ENCODE data around the gene MPPE1.

Gene MPPE1

GRCh38 chr18:11872479-11873136 lies 35.5 kb downstream of the MPPE1 start:
- H2AFZ ChIP-seq (ENCODE audit: low read length), result no peak overlapping the region
- no peaks in the 10 kb centered on the region; the same call in 1 of the 2 replicates for H3K27me3 ChIP-seq (ENCODE audit: insufficient read depth, low read length)
- no peak overlapping the region for H3K27ac ChIP-seq (ENCODE audit: low read depth, low read length, poor library complexity, severe bottlenecking)
- H3K4me3 ChIP-seq (ENCODE audit: low read depth, low read length, poor library complexity, severe bottlenecking), result no peak overlapping the region
- TF ChIP-seq EZH2 (IDR thresholded peaks at IDR 0.05; ENCODE audit: borderline replicate concordance, low read length), result no peak
- TF ChIP-seq CTCF (IDR thresholded peaks at IDR 0.05; ENCODE audit: low read length), result peak; percentile 70
- H3K36me3 ChIP-seq (ENCODE audit: insufficient read depth, low read length), result no peaks in the 10 kb centered on the region
- peaks cover 4% of the 10 kb centered on the region for H3K4me1 ChIP-seq (ENCODE audit: insufficient read depth, low read length, severe bottlenecking)
- H3K9me3 ChIP-seq (ENCODE audit: low read length), result peaks cover 3% of the 10 kb centered on the region; the same call in 1 of the 2 replicates
- no peaks in the 10 kb centered on the region for H3K79me2 ChIP-seq (ENCODE audit: insufficient read depth, low read length)
- no peaks in the 10 kb centered on the region for H4K20me1 ChIP-seq (ENCODE audit: insufficient read depth, low read length)
- no peaks in the 10 kb centered on the region for H3K9me2 ChIP-seq (ENCODE audit: low read depth, low read length)
- H3F3A ChIP-seq (ENCODE audit: insufficient read depth, low read length), result no peaks in the 10 kb centered on the region
- H3K9ac ChIP-seq (ENCODE audit: low read length), result no peak overlapping the region
- H3K4me2 ChIP-seq (ENCODE audit: low read length), result no peak overlapping the region

GRCh38 chr18:11871501-11871900 lies 36.6 kb downstream of the MPPE1 start:
- Histone ChIP-seq H3K4me3 (ENCODE audit: low read depth, low read length, poor library complexity, severe bottlenecking) (no peak overlapping the region), H3K4me2 (ENCODE audit: low read length) (no peak overlapping the region), H3F3A (ENCODE audit: insufficient read depth, low read length) (no peaks in the 10 kb centered on the region), H3K27me3 (ENCODE audit: insufficient read depth, low read length) (no peaks in the 10 kb centered on the region; the same call in 1 of the 2 replicates), H4K20me1 (ENCODE audit: insufficient read depth, low read length) (no peaks in the 10 kb centered on the region), H3K9ac (ENCODE audit: low read length) (no peak overlapping the region), H3K4me1 (ENCODE audit: insufficient read depth, low read length, severe bottlenecking) (peaks cover 4% of the 10 kb centered on the region), H2AFZ (ENCODE audit: low read length) (no peak overlapping the region), H3K9me2 (ENCODE audit: low read depth, low read length) (no peaks in the 10 kb centered on the region), H3K9me3 (ENCODE audit: low read length) (peaks cover under 1% of the 10 kb centered on the region; the same call in 1 of the 2 replicates), H3K36me3 (ENCODE audit: insufficient read depth, low read length) (no peaks in the 10 kb centered on the region), H3K27ac (ENCODE audit: low read depth, low read length, poor library complexity, severe bottlenecking) (no peak overlapping the region), H3K79me2 (ENCODE audit: insufficient read depth, low read length) (no peaks in the 10 kb centered on the region)
- TF ChIP-seq EZH2 (IDR thresholded peaks at IDR 0.05; ENCODE audit: borderline replicate concordance, low read length), result no peak
- TF ChIP-seq CTCF (IDR thresholded peaks at IDR 0.05; ENCODE audit: low read length), result no peak

GRCh38 chr18:11868230-11868629 lies 39.9 kb downstream of the MPPE1 start:
- no peaks in the 10 kb centered on the region for H3K9me3 ChIP-seq (ENCODE audit: low read length)
- H3K9ac ChIP-seq (ENCODE audit: low read length), result no peak overlapping the region
- H3K9me2 ChIP-seq (ENCODE audit: low read depth, low read length), result no peaks in the 10 kb centered on the region
- H3K79me2 ChIP-seq (ENCODE audit: insufficient read depth, low read length), result no peaks in the 10 kb centered on the region
- no peak overlapping the region for H2AFZ ChIP-seq (ENCODE audit: low read length)
- H3F3A ChIP-seq (ENCODE audit: insufficient read depth, low read length), result no peaks in the 10 kb centered on the region
- H3K36me3 ChIP-seq (ENCODE audit: insufficient read depth, low read length), result no peaks in the 10 kb centered on the region
- no peak overlapping the region for H3K4me3 ChIP-seq (ENCODE audit: low read depth, low read length, poor library complexity, severe bottlenecking)
- H3K27ac ChIP-seq (ENCODE audit: low read depth, low read length, poor library complexity, severe bottlenecking), result no peak overlapping the region
- TF ChIP-seq CTCF (IDR thresholded peaks at IDR 0.05; ENCODE audit: low read length), result no peak
- no peak for TF ChIP-seq EZH2 (IDR thresholded peaks at IDR 0.05; ENCODE audit: borderline replicate concordance, low read length)
- peaks cover 4% of the 10 kb centered on the region; the same call in 1 of the 2 replicates for H3K27me3 ChIP-seq (ENCODE audit: insufficient read depth, low read length)
- H3K4me1 ChIP-seq (ENCODE audit: insufficient read depth, low read length, severe bottlenecking), result peaks cover 4% of the 10 kb centered on the region
- no peak overlapping the region for H3K4me2 ChIP-seq (ENCODE audit: low read length)
- no peaks in the 10 kb centered on the region for H4K20me1 ChIP-seq (ENCODE audit: insufficient read depth, low read length)

Measured in OCI-LY1 (cell line).